Measurements from ENCODE around the gene TRAF2. TPM values are rescaled to one million over a fixed set of nuclear protein-coding genes. Genes with fewer than 3 reads are reported as not detected.
A peak's percentile ranks its signal among the peaks of the same experiment; 100 is the strongest.

TRAF2 gene
- total and polyA plus RNA-seq, 9 of the 15 experiments (the other 6 are each of a cell fraction or from before 2014, with no cell fraction given) = 0.24 to 45.2 (median 18.0) TPM

DNA sequence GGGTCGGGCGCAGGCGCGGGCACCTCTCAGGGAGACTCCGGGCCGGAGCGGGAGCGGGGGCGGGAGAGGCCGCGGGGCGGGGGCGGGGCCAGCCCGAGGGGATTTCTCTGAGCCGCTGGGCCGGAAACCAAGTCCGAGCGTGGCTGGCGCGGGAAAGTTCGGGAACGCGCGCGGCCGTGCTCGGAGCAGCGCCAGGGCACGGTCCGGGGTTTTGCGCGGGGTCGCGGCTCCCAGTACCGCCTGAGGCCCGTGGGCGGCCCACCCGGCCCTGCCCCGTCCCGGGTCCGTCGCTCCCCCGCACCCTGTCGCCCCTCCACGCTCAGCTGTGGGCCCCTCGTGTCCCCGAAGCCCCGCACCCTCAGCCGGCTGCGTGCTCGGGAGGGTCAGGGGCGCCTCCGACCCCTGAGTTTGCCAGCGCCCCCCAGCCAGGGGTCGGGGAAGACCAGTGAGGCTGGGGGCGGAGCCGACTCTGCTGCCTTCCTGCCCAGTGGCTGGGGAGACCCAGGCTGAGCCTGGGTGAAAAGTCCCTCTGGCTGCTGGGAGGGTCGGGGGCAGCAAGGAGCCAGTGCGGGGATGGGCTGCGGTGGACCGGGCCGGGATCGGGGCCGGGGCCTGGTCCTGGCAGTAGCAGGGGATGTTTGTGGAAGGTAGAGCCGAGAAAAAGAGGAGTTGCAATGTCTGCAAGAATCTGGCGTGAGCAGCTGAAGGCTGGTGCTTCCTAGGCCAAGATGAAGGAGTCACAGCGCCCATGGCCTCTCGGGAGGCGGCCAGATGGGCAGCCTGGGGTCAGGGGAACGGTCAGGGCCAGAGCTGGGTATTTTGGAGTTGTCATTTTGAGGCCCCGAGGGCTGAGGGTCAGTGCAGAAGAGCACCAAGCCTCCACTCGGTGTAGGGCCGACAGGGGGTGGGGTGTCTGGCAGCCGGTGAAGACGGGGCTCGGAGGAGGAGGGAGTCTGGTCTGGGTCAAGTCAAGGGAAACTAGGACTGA lies 588 bp downstream of the TRAF2 start (continued):
- TF ChIP-seq, protein P1, sequence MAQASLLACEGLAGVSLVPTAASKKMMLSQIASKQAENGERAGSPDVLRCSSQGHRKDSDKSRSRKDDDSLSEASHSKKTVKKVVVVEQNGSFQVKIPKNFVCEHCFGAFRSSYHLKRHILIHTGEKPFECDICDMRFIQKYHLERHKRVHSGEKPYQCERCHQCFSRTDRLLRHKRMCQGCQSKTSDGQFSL (CRISPR knock-in tag; IDR thresholded peaks at IDR 0.05) = peak; percentile 63
- TF ChIP-seq, protein P1 (tag; IDR thresholded peaks at IDR 0.05) = no peak
- TF ChIP-seq KLF6 (CRISPR knock-in tag; IDR thresholded peaks at IDR 0.05; ENCODE audit: borderline replicate concordance) = no peak
- 0 out of 2 replicates have a peak, but pooled peaks have one; percentile 27 for TF ChIP-seq POLR2A (conservative IDR thresholded peaks at IDR 0.05)
- TF ChIP-seq SMARCB1 (IDR thresholded peaks at IDR 0.05; ENCODE audit: insufficient read length, low read depth) = peak; percentile 83
- TF ChIP-seq ZNF75A (CRISPR knock-in tag; IDR thresholded peaks at IDR 0.05) = no peak
- TF ChIP-seq CREB1 (IDR thresholded peaks at IDR 0.05) = no peak
- peak; percentile 22; the same call in 1 of the 2 replicates for TF ChIP-seq CREB1 (CRISPR knock-in tag; IDR thresholded peaks at IDR 0.05)
- TF ChIP-seq RB1 (IDR thresholded peaks at IDR 0.05; ENCODE audit: low read depth) = peak; percentile 72
- TF ChIP-seq, protein P2, sequence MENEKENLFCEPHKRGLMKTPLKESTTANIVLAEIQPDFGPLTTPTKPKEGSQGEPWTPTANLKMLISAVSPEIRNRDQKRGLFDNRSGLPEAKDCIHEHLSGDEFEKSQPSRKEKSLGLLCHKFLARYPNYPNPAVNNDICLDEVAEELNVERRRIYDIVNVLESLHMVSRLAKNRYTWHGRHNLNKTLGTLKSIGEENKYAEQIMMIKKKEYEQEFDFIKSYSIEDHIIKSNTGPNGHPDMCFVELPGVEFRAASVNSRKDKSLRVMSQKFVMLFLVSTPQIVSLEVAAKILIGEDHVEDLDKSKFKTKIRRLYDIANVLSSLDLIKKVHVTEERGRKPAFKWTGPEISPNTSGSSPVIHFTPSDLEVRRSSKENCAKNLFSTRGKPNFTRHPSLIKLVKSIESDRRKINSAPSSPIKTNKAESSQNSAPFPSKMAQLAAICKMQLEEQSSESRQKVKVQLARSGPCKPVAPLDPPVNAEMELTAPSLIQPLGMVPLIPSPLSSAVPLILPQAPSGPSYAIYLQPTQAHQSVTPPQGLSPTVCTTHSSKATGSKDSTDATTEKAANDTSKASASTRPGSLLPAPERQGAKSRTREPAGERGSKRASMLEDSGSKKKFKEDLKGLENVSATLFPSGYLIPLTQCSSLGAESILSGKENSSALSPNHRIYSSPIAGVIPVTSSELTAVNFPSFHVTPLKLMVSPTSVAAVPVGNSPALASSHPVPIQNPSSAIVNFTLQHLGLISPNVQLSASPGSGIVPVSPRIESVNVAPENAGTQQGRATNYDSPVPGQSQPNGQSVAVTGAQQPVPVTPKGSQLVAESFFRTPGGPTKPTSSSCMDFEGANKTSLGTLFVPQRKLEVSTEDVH (IDR thresholded peaks at IDR 0.05; ENCODE audit: low read depth, partially characterized antibody) = peak; percentile 42
- TF ChIP-seq, protein P3, sequence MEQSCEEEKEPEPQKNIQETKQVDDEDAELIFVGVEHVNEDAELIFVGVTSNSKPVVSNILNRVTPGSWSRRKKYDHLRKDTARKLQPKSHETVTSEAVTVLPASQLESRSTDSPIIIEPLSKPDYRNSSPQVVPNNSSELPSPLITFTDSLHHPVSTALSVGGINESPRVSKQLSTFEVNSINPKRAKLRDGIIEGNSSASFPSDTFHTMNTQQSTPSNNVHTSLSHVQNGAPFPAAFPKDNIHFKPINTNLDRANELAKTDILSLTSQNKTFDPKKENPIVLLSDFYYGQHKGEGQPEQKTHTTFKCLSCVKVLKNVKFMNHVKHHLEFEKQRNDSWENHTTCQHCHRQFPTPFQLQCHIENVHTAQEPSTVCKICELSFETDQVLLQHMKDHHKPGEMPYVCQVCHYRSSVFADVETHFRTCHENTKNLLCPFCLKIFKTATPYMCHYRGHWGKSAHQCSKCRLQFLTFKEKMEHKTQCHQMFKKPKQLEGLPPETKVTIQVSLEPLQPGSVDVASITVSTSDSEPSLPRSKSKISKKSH (CRISPR knock-in tag; IDR thresholded peaks at IDR 0.05) = no peak
- TF ChIP-seq TAL1 (IDR thresholded peaks at IDR 0.05) = no peak
- TF ChIP-seq, protein P4, sequence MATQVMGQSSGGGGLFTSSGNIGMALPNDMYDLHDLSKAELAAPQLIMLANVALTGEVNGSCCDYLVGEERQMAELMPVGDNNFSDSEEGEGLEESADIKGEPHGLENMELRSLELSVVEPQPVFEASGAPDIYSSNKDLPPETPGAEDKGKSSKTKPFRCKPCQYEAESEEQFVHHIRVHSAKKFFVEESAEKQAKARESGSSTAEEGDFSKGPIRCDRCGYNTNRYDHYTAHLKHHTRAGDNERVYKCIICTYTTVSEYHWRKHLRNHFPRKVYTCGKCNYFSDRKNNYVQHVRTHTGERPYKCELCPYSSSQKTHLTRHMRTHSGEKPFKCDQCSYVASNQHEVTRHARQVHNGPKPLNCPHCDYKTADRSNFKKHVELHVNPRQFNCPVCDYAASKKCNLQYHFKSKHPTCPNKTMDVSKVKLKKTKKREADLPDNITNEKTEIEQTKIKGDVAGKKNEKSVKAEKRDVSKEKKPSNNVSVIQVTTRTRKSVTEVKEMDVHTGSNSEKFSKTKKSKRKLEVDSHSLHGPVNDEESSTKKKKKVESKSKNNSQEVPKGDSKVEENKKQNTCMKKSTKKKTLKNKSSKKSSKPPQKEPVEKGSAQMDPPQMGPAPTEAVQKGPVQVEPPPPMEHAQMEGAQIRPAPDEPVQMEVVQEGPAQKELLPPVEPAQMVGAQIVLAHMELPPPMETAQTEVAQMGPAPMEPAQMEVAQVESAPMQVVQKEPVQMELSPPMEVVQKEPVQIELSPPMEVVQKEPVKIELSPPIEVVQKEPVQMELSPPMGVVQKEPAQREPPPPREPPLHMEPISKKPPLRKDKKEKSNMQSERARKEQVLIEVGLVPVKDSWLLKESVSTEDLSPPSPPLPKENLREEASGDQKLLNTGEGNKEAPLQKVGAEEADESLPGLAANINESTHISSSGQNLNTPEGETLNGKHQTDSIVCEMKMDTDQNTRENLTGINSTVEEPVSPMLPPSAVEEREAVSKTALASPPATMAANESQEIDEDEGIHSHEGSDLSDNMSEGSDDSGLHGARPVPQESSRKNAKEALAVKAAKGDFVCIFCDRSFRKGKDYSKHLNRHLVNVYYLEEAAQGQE (IDR thresholded peaks at IDR 0.05; ENCODE audit: borderline replicate concordance) = no peak
- TF ChIP-seq, protein P4 (CRISPR knock-in tag; IDR thresholded peaks at IDR 0.05; ENCODE audit: low read depth) = no peak
- no peak for TF ChIP-seq MTA1 (IDR thresholded peaks at IDR 0.05; ENCODE audit: borderline replicate concordance)
